HepG2 (cell line): ENCODE results near the gene COL25A1.

ENCODE experiments used
- ZBTB33 ChIP-seq: sonication (generic); formaldehyde crosslinking; IDR thresholded peaks from 2 replicates; pipeline ENCODE4 v1.4.0; 2020; ENCODE audit warnings: missing genetic modification reagents
- ZNF253 ChIP-seq: sonication (generic); formaldehyde crosslinking; IDR thresholded peaks from 2 replicates; pipeline ENCODE4 v1.8.0; 2022; ENCODE audit warnings: mild to moderate bottlenecking, missing genetic modification reagents, borderline replicate concordance

- TF ChIP-seq ZNF253 (CRISPR knock-in tag) (no peak), ZBTB33 (no peak)
Measured at GRCh38 chr4:108786351-108786750, 516.1 kb downstream of the COL25A1 start.
